GM18520 (cell line): ENCODE measurements around the gene SEC14L1.
"Not testable (repeated sequence)": the region's sequence is repeated elsewhere in the genome, so short reads cannot be mapped to it uniquely, and the experiment has no call there.

Experiments
- ATAC-seq: cut with Tn5 transposase; IDR thresholded peaks from one replicate; pipeline ENCODE4 v1.9.1; 2021; ENCODE audit not compliant: unreplicated experiment

SEC14L1 gene

DNA sequence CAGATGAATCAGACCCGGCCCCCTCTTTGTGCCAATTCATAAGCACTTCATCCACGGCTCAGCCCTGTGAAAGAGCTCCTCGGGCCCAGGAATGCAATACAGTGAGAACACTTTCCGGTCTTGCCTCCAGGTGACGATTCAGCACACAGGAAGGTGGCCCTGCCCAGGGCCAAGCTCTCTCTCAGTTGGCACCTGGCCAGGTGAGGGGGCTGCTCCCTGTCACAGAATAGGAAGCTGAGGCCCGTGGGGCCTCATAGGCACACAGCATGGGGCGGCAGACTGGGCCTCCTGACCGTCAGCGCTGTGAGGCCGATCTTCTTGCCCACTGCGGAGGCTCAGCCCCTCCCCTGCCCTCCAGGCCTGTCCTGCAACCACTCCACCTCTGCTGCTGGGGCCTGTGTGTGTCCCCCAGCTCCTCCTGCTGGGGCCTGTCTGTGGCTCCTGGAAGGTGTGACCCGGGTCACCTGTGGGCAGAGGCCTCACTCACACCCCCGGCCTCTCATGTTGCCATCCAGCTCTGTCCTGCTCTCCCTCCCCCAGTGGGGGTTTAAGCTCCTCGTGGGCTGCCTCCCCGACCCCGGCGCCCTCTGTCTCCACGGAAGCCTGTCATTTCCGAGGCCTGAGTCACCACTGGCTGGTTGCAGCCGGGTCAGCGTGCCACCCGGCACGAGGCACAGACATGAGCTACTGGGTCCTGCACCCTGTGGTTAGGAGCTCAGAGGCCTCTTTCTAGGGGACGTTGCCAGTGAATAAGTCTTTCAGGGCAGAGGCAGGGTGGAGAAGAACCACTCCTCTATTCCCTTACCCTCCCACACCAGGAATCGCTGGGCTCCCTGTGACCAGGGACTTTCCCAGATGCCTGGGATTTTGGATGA, 114.4 kb downstream of the SEC14L1 start:
- ATAC-seq: no peak

DNA sequence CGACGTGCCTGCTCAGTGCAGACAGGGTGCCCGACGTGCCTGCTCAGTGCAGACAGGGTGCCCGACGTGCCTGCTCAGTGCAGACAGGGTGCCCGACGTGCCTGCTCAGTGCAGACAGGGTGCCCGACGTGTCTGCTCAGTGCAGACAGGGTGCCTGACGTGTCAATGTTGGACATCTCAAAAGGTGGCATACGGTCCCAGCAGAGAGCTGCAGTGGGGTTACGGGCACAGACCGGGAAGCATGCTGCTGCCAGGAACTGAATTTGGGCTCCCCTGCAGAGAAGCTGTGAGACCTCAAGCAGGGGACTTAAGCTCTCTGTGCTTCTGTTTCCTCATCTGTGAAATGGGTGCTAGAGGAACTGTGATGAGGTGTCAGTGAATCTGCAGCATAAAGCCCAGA, 115.2 kb downstream of the SEC14L1 start:
- ATAC-seq: not testable (repeated sequence)

DNA sequence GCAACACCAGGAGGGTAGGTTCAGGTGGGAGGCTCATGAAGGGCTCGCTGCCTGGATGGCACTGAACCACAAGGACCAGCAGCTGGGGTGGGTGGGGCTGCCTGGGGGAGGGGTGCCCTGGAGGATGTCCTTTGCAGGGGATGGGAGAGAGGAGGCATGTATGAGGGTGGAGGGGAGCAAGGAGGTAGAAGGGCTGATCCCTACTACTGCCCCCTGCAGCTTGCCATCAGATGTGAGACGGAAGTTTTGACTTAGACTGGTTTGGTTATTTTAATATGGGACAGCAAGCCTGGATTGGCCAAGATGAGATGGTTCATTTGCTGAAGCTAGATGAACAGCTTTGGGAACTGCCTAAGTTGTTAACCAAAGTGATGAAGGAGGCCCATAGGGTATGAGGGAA, 115.9 kb downstream of the SEC14L1 start:
- ATAC-seq: no peak

DNA sequence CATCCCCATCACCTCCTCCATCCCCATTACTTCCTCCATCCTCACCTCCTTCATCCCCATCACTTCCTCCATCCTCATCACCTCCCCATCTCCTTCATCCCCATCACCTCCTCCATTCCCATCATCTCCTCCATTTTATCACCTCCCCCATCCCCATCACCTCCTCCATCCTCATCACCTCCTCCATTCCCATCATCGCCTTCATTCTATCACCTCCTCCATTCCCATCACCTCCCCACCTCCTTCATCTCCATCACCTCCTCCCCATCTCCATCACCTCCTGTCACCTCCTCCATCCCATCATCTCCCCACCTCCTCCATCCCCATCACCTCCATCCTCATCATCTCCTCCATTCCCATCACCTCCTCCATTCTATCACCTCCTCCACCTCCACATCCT, 116.4 kb downstream of the SEC14L1 start:
- ATAC-seq: no peak

DNA sequence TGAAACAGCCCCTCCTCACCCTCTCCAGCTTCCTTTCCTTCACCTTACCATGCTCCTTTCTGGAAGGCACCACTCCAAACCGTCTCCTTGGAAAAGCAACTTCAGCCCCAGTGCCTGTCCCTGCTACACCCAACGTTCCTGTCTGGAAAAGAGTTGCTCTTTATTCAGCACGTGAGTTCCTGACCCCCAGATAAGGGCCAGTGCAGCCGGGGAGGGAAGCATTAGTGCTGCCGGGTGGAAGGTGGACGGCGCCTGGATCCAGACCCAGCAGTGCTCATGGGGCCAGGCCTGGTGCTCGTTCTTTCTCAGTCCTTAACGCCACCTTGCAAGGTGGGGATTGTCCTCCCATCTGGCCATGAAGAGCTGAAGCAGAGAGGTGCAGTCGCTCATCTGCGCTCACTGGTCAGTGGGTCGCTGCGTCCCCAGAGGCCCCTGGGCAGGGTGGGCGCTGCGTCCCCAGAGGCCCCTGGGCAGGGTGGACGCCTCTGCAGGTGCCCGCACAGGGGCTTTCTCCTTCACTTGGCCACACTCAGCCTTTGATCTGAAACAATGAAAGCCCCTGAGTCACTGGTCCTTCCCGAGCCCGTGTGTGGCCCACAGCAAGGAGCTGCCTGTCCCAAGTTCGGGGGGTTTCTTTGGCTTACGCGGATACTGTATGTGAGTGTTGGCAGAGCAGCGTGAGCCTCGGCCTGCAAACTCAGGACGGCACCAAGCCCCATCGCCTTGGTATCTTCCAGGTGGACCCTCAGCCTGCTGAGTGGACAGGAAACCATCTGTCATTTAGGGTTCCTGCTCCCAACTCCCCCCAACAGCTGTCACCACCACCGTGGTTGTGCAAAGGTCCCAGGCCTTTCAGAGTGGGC, 117.1 kb downstream of the SEC14L1 start:
- no peak for ATAC-seq

DNA sequence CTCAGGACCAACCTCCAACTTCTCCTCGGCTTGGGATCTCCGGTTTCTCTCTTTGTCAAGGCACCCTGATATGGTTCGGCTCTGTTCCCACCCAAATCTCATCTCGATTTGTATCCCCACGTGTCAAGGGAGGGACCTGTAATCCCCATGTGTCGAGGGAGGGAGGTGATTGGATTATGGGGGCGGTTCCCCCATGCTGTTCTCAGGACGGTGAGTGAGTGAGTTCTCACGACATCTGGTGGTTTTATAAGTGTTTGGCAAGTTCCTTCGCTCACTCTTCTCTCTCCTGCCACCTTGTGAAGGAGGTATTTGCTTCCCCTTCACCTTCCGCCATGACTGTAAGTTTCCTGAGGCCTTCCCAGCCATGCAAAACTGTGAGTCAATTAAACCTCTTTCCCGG, 117.9 kb downstream of the SEC14L1 start:
- no peak for ATAC-seq

DNA sequence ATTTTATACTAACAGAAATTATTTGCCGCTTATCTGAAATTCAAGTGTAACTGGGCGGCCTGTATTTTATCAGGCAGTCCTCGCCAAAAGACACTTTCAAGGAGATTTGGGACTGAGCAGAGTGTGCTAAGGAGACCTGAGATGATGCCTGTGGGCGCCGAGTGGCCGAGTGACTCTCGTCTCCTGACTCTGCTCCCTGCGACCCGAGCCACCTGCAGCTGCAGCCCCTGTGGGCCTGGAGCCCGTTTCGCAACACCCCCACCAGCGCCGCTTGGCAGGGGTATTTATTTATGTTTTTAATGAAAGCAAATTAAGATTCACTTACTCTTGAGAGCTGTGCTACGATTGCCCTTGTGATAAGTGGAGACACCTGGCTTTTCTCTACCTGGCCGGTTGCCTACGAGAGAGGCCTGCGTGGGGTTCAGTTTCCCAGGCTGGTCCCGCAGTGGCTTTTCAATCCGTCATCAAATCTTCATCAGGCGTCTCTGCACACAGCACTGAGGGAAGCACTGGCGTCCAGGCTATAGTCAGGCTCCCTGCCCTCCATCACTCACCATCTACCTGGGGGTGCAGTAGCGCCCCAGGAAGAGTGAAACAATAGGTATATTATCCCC, 124.0 kb downstream of the SEC14L1 start:
- ATAC-seq: no peak

DNA sequence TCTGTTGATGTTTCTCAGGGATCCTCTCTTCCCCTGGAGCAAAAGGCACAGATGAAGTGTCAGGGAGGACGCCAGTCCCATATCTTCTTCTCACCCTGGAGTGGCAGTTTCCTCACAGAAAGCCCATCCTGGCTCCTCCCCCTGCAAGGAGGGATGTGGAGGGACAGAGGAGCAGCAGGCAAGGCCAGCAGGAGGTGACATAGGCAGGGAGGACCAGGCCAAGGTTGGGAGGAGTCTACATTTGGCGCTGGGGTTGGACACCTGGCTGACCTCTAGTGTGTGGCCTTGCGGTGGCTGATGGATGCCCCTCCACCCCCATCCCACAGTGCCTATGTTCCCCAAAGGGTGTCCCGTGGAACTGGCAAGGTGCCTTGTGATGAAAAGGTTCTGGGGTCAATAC, 125.4 kb downstream of the SEC14L1 start:
- no peak for ATAC-seq
